NCI-H1930 (cell line): ENCODE results near the gene AGAP3.

Experiments
- DNase-seq, 2 experiments: peaks; one replicate each; lab custom pipeline; 2025; lab: John Stamatoyannopoulos, UW

AGAP3 gene

GRCh38 chr7:151088019-151088855, 2.0 kb downstream of the AGAP3 start:
- no peak for DNase-seq

- DNase-seq, result no peak
Measured at GRCh38 chr7:151088856-151089699, 2.8 kb downstream of the AGAP3 start.

- no peak for DNase-seq
Measured at GRCh38 chr7:151089893-151090730, 3.8 kb downstream of the AGAP3 start.

DNA sequence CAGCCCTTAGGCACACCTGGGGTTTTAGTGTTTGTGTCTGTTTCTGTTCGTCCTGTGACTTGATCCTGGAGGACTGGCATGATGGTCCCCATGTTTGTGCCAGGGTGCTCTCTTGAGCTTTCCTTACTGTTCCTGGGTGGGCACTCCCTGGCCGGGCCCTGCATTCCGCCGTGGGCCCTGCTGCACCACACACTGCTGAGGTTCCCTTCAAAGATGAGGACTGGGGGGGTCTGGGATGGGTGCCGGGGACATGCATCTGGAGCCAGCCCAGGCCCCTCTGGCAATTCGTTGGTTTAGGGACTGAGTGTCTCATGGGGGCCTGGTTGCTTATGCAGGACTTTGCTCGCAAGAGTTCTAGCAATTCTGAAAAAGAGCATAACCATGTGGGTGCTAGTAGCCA, 4.7 kb downstream of the AGAP3 start:
- no peak for DNase-seq

DNA sequence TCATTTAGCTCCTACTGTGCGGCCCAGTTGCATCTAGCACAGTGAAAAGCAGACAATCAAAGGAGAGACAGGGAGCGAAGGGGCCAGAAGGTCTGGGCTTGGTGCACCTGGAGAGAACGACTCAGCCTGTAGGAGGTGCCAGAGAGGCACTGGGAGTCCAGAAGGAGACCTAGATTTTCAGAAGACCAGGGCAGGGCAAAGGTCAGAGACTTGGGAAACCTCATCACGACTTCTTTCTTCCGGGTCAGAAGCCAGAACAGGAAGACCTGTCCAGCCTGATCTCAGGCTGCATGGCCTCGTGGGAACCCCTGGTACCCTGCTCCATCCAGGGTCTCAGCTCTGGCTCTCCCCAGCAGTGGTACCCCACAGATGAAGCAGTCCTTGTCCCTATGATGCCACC, 5.2 kb downstream of the AGAP3 start:
- no peak for DNase-seq

- no peak for DNase-seq
Measured at GRCh38 chr7:151091988-151092387, 5.7 kb downstream of the AGAP3 start.

DNA sequence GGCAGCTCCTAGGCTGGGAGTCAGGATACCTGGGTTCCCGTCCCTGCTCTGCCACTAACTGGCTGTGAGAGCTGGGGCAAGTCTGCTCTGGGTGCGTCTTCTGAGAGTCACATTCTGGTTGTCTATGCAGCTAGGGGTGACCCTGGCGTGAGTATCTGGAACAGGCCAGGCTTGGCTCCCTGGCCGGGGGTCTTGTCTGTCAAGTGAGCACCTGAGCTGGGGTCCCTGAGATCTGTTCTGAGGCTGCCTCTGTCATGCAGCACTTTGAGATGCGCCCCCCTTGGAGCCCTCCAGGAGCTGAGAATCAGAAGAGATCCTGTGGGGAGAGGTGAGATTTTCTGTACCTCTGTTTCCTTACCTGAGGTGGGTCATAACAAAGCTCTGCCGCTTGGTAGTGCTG, 7.5 kb downstream of the AGAP3 start:
- DNase-seq, result no peak

DNA sequence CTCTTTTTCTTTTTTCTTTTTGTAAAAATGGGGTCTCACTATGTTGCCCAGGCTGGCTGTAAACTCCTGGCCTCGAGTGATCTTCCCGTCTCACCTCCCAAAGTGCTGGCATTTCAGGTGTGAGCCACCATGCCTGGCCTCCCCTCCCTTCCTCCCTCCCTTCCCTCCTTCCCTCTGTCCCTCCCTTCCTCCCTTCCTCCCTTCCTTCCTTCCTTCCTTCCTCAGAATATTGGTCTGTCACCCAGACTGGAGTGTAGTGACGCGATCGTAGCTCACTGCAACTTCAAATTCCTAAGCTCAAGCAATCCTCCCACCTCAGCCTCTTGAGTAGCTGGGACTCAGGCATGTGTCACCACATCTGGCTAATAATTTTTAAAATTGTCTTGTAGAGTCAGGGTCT, 8.4 kb downstream of the AGAP3 start:
- no peak for DNase-seq

DNA sequence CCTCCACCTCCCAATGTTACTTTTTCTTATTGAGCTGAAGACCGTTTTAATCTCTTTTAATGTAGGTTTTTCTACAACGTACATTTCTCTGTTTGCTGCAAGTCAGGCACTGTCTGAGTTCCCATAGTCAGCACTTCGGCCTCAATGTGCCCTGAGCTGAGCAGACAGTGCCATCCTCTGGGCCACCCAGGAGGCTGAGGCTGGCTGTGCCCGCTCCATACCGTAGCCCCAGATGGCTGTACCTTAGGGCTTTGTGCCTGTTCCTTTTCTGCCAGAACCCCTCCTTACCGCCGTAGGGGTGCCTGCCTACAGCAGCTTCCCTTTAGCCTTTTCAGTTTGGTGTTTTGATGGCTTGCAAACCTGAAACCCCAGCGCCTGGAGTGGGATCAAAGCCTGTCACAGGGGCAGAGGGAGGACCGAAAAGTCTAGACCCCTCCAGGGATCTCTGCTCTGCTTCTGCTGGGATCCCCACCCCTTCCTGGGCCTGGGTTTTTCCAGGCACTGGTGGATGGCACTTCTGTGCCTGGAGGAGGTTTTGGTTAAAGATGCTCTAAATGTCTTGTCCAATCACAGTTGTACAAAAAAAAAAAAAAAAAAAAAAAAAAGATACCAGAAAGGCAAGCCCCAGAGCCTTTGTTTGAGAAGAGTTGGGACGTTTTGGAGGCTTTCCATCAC, 9.0 kb downstream of the AGAP3 start:
- DNase-seq, result no peak

DNA sequence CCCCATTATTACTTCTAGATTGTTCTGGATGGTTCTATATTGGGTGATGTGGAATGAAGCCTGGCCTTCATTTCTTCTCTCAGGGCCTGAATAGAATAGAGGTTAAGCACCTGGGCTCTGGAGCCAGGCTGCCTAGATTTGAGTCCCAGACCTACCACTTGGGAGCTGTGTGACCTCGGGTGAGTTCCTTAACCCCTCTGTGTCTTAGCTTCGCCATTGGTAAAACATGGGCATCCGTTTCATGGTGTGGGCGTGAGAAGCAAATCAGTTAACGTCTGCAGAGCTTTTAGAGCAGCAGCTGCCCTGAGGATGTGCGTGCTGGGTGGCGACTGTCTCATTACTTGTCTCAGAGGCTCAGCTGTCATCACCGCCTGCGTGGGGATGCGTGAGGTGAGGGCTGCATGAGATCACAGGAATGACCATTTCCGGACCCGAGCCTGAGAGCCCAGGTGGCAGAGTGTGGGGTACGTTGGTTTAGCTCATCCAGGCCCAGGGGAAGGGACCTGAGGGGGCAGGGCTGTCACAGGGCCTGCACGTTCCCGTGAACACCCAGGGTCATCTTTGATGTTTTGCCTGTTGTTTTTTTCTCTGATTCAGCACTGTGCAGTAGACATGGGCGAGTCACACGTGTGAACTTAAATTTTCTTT, 9.7 kb downstream of the AGAP3 start:
- no peak for DNase-seq

- no peak for DNase-seq
Measured at GRCh38 chr7:151099486-151100211, 13.4 kb downstream of the AGAP3 start.

DNA sequence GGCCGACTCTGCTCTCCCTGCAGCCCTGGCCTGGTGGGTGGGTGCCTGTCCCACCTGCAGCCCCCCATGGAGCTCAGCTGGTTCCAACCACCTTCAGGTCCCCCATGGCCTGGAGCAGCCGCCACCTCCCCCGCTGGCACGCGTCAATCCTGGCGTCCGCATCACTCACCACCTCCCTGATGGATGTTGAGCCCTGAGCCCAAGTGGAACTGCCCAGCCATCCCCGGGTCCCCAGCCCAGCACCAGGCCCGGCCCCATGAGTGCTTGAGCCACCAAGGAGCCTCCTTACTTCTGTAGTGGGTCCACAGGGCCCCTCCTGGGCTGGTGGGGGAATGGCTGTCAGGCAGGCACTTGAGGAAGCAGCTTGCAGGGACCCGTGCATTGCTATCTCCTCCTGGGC, 14.6 kb downstream of the AGAP3 start:
- no peak for DNase-seq

- no peak for DNase-seq
Measured at GRCh38 chr7:151101621-151102396, 15.5 kb downstream of the AGAP3 start.

DNA sequence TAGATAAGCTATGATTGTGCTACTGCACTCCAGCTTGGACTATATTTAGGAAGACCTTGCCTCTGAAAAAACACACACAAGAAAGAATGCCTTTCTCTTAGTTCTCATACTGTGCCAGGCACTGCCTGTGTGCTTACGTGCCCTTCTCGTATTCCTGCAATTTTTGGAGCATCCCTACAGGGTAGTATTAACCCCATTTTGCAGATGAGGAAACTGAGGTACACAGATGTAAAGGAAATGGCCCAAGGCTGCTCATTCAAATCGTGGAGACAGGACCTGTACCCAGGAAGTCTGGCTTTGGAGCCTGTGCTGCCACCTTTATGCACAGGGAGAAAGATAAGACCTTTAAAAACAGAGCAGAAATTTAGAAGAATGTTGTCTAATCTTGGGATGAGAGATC, 16.7 kb downstream of the AGAP3 start:
- no peak for DNase-seq

DNA sequence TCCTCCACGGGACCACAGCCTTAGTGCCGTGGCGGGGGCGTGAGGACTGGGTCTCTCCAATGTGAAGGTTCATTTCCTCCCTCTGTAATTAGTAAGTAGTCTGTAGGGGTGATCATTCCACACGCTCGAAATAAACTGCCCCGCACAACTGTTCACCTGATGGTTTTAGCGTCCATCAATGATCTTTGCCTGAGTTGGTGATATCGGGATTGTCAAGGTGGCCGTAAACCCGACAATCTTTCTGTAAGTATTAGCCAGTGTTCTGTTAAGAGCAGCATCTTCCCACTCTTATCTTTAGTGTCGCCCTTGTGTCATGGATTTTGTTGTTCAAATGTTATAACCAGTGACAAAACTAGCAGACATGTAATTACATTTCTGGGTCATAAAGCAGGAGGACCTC, 17.7 kb downstream of the AGAP3 start:
- no peak for DNase-seq

- no peak for DNase-seq
Measured at GRCh38 chr7:151104411-151105235, 18.3 kb downstream of the AGAP3 start.

- no peak for DNase-seq
Measured at GRCh38 chr7:151107882-151108281, 21.6 kb downstream of the AGAP3 start.

DNA sequence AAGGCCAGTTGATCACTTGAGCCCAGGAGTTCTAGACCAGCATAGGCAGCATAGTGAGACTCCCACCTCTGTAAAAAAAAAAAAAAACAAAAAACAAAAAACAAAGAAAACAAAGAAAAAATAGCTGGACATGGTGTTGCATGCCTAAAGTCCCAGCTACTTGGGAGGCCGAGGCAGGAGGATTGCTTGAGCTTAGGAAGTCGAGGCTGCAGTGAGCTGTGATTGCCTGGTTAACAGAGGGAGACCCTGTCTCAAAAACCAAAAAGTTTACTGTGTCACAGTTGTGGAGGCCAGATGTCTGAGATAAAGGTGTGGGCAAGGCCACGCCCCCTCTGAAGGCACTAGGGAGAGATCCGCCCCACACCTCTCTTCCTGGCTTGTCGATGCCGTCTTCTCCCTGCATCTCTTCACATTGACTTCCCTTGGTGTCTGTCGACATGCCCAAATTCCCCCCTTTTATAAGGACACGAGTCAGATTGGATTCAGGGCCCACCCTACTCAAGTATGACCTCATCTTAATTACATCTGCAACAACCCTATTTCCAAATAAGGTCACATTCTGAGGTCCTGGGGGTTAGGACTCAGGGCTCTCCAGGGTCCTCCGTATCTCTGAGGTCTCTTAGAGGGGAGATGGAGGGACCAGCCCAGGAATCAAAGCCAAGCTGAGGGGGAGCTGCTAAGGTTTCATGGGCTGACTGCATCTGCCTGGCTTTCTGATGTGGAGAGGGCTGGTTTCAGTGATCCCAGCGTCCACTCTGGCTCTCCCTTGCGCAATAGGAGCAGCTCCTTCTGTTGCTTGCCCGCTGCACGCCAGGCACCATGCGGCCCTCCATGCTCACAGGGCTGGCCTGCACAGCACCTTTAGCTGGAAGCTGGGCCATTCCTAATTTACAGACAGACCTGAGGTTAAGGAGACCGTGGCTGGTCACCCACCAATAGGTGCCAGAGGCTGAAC, 23.1 kb downstream of the AGAP3 start:
- no peak for DNase-seq
